ENCODE data around the gene HVCN1.

DNA sequence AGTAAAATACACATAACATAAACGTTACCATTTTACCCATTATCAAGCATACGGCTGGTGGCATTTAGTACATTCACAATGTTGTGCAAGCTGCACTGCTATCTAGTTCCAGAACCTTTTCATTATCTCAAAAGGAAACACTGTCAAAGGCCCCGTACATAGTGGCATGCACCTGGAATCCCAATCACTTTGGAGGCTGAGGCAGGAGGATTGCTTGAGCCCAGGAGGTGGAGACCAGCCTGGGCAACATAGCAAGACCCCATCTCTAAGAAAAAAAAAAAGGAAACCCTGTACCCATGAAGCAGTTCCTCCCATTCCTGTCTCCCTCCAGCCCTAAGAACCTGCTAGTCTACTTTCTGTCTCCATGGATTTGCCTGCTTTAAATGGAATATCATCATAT lies 7.4 kb upstream of the HVCN1 start:
- TF ChIP-seq, protein P1, sequence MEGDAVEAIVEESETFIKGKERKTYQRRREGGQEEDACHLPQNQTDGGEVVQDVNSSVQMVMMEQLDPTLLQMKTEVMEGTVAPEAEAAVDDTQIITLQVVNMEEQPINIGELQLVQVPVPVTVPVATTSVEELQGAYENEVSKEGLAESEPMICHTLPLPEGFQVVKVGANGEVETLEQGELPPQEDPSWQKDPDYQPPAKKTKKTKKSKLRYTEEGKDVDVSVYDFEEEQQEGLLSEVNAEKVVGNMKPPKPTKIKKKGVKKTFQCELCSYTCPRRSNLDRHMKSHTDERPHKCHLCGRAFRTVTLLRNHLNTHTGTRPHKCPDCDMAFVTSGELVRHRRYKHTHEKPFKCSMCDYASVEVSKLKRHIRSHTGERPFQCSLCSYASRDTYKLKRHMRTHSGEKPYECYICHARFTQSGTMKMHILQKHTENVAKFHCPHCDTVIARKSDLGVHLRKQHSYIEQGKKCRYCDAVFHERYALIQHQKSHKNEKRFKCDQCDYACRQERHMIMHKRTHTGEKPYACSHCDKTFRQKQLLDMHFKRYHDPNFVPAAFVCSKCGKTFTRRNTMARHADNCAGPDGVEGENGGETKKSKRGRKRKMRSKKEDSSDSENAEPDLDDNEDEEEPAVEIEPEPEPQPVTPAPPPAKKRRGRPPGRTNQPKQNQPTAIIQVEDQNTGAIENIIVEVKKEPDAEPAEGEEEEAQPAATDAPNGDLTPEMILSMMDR (IDR thresholded peaks at IDR 0.05 in 8 of 11, conservative IDR thresholded peaks at IDR 0.05 in 3 of 11): no peak
- TF ChIP-seq POLR2AphosphoS5 (IDR thresholded peaks at IDR 0.05) (no peak), POLR2A (IDR thresholded peaks at IDR 0.05) (no peak)
